GM18951 (cell line): ENCODE measurements around the gene OVOL3.
"Not testable (repeated sequence)": the region's sequence is repeated elsewhere in the genome, so short reads cannot be mapped to it uniquely, and the experiment has no call there.

Experiments
- POLR2A ChIP-seq: IDR thresholded peaks from 4 replicates; pipeline ENCODE4 v1.6.1; 2011; ENCODE audit warnings: mild to moderate bottlenecking; ENCODE audit not compliant: insufficient read length, insufficient read depth; ENCODE audit errors: extremely low read depth
- in situ Hi-C: fragments of 300-500 bp; cut with MboI; formaldehyde crosslinking; loops from one replicate; pipeline ENCODE4 v1.12.0; 2022; ENCODE audit warnings: low sequenced_read_pairs, mixed read lengths, inconsistent platforms; ENCODE audit not compliant: unreplicated experiment

Gene OVOL3

DNA sequence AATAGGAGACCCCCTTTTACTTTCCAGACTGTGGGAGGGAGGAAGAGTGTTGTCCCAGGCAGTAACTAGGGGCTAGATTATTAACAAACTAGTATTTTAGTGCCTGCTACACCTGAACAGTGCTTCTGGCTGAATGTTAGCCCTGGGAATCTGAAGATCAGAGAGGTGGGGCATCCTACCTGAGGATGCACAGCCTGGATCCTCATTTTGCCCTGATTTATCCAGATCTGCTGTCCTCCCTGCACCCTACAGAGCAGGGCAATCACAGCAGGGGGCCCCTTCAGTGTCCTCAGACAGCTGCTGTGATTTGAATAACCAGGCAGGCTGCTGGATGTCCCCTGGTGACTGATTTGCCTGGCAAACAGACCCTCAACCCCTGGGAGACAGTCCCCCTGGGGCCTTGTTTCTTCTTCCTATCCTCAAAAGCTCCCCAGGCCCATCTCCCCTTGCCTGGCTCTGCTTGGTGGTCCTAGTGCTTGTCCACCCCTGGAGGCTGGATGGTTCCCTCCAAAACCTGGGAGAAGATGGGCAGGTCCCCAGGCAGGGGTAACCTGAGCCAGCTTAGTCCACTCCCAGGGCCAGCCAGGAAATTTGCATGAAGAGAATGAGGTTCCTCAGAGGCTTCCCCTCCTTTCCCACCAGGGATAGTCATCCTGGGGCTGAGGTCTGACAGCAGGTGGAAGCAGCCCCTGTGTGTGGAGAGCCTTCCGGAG lies at the start of gene OVOL3:
Gene OVOL3, plus strand, starts transcription at position 657 of the 713 bp plus-strand sequence. CDS start 60 bp downstream, outside the sequence.
- no peak for TF ChIP-seq POLR2A
- in situ Hi-C loops, result no loop called here

DNA sequence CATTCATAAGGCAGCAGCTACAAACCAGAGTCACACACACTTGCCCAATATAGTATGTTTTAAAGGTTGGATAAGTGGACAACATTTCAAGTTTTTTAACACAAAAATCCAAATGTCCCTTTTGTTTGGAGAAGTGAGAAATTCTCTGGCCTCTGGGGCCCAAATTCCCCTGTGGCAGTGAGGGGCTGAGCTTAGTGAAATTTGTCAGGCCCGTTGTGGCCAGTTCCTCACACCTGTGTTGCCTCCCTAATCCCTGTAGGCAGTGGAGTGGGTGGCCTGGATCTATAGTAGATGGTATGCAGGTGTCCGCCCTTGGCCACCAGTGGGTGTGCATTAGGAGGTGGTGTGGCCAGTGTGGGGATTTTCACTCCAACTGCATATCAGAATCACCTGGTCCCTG lies 49.6 kb upstream of the OVOL3 start:
- in situ Hi-C loops, result no loop called here
- no peak for TF ChIP-seq POLR2A

DNA sequence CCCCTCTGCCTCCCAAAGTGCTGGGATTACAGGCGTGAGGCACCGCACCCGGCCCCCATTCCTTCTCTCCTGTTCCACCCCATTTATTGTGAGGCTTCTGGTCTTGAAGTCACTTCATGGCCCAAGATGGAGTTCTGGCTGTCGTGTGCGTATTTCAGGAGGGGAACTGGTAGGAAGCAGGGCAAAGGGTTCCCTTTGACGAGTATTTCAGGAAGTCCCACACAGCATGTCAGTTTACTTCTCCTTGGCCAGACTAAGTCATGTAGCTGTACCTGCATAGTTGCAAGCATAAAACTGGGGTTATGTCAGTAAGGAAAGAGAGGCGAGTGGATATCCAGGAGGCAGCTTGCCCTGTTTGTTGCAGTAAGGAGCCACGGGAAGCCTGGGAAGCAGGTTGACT lies 46.1 kb upstream of the OVOL3 start:
- TF ChIP-seq POLR2A, result no peak
- in situ Hi-C loops, result no loop called here

DNA sequence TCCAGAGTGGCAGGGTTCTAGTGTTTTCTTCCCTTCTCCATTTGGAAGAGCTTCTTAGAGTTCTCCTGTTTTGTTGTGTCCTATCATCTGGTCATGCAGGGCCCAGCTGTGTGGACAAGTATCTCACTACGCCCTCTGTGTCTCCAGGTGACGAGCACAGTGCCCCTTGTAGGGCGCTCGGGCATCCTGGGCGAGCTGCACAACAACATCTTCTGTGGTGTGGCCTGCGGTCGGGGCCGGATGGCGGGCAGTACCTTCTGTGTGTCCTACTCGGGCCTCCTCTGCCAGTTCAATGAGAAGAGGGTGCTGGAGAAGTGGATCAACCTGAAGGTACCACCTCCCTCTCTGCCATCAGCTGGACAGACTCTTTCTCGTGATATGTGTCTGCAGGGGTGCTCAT lies 43.3 kb upstream of the OVOL3 start:
- in situ Hi-C loops, result no loop called here
- TF ChIP-seq POLR2A, result no peak

DNA sequence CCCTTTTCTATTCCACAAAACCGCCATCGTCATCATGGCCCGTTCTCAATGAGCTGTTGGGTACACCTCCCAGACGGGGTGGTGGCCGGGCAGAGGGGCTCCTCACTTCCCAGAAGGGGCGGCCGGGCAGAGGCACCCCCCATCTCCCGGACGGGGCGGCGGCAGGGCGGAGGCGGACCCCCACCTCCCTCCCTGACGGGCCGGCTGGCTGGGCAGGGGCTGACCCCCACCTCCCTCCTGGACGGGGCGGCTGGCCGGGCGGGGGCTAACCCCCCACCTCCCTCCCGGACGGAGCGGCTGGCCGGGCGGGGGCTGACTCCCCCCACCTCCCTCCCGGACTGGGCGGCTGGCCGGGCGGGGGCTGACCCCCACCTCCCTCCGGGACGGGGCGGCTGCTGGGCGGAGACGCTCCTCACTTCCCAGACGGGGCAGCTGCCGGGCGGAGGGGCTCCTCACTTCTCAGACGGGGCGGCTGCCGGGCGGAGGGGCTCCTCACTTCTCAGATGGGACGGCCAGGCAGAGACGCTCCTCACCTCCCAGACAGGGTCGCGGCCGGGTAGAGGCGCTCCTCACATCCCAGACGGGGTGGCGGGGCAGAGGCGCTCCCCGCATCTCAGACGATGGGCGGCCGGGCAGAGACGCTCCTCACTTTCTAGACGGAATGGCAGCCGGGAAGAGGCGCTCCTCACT lies 42.0 kb upstream of the OVOL3 start:
- in situ Hi-C loops, result not testable (repeated sequence)

DNA sequence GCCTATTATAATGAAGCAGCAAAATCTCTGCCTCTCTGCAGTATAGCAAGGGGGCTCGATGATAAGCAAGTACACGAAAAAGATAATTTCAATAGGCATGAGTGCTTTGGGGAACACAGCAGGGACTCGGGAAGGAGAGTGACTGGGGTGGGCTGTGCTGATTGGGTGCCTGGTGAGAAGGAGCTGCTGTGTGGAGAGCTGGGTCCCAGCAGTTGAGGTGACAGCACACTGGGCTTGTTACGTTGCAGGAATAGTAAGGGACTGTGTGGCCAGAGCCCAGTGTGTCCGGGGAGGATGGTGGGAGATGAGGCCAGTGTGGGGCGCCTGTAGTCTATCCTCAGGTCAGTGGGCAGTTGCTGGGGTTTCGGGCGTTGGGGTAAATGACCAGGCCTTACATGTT lies 38.9 kb upstream of the OVOL3 start:
- in situ Hi-C loops, result no loop called here

DNA sequence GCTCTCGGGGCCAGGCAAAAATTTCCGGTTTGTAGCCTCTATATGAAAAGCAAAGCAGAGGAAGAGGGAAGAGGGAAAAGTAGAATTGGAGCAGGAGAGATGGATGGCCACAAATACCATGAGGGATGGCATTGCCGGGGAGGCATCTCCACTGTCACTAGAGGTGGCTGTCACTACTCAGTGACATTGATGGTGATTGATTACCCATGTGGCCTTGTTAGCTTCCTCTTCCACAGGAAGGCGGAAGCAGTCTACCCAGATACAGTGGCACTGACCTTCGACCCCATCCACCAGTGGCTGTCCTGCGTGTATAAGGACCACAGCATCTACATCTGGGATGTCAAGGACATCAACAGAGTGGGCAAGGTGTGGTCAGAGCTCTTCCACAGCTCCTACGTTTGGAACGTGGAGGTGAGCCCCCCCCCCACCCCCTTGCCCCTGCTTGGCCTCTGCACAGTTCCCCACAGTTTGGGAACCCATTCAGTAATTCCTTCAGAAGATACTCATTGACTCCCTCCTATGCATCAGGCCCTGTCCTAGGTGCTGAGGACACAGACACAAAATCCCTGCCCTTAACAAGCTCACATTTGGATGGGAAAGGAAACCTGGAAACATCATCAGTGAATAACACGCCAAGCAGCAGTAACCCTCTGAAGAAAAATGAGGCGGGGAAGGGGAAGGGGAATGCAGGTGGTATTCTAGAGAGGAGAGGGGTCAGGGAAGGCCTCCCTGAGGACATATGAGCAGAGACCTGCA lies 37.6 kb upstream of the OVOL3 start:
- in situ Hi-C loops, result no loop called here

More for the DNA sequence above, 38.9 kb upstream of the OVOL3 start:
- no peak for TF ChIP-seq POLR2A

DNA sequence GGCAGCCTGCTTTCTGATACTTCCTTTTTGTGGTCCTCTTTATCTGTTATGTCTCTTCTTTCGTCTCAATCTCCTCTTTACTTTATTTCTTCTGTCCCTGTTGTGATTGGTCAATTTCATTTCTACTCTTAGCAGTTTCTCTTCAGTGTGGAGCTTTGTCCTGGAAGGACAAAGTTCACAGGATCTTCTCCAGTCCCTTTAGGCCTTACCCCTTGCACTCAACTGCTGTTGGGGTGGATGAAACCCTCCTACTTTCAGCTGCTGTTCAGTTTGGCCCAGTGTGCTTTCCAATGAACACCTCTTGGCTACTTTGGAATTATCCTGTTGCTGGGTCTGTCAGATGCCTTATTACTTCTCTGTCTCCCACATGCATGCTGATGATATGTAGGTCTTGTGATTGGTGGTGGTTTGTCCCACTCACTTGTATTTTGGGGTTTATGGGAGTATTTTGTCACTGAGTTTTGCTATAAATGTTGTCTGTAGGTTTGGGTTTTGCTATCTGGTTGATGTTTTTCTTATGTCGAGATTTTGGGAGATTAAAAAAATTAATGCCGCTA lies 31.5 kb upstream of the OVOL3 start:
- in situ Hi-C loops, result no loop called here
- TF ChIP-seq POLR2A, result no peak

More for the DNA sequence above, 37.6 kb upstream of the OVOL3 start:
- TF ChIP-seq POLR2A, result no peak

DNA sequence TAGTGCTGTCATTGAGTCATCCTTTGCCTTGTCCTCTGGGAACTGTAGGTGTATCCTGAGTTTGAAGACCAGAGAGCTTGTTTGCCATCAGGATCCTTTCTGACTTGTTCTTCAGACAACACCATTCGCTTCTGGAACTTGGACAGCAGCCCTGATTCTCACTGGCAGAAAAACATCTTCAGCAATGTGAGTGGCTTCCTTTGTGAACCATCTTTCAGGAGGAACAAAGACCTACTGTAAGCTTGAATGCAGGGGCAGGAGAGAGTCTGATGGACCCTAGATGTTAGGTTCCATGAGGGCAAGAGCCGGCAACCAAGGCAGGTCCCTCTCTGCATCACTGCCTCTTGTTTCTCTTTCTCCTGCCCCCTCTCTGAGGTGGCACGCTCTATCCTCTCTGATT lies 29.6 kb upstream of the OVOL3 start:
- TF ChIP-seq POLR2A, result no peak
- in situ Hi-C loops, result no loop called here

DNA sequence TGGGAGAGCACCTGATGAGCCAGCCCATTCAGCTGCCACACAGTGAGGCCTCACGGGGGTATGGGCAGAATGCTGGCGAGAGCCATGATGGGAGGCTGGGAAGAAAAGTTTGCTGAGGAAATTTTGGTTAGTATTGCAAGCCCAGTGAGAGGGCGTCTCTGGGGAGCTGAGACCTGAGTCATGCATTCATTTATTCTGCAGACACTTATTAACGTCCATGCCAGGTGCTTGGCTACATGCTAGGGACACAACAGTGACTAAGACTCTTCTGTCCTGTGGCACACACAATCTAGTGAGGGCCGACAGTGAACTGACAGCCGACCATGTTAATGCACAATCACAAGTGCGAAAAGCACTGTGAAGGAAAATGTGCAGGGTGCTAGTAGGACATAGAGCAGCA lies 29.0 kb upstream of the OVOL3 start:
- in situ Hi-C loops, result no loop called here
- TF ChIP-seq POLR2A, result no peak

DNA sequence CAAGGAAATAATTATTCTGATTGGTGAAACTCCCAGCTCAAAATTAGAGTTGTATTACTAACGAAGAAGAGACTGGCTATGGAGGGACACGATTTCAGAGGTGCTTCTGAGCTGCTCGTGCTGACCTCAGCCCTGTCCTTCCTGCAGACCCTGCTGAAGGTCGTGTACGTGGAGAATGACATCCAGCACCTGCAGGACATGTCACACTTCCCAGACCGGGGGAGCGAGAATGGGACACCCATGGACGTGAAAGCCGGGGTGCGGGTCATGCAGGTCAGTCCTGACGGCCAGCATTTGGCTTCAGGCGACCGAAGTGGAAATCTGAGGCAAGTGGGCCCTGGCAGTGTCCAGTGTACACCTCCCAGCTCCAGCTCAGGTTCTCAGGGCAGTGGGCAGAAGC lies 28.0 kb upstream of the OVOL3 start:
- in situ Hi-C loops, result no loop called here
- TF ChIP-seq POLR2A, result no peak

DNA sequence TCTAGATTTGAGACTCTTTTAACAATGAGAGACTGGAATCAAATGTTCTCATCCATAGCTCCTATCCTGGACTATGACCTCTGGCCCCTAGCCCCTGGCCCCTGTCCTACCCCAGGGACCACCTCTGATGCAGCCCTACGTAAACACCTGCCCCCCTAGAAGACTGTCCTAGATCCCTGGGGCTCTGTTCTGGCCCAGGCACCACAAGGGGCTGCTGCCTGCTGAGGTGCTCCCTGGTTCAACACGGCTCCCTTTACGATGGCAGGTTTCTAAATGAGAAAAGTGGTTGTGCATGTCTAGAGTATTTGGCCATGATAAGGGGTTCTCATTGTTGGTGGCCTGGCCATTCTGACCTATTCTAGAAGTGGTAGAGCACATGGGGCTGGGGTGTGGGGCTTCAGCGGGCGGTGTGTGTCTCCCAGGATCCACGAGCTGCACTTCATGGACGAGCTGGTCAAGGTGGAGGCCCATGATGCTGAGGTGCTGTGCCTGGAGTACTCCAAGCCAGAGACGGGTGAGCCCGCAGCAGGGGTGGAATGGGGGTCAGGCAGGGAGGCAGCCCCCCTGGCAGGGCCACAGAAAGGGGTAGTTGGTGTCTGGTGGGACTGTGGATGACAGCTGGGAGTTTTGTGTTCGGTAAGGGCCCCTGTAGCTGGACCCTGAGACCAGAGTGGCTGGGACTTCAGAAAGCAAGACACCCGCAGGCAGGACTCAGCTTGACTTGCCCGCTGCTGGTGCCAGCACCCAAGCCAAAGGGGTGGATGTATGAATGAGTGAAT lies 26.5 kb upstream of the OVOL3 start:
- in situ Hi-C loops, result no loop called here
- no peak for TF ChIP-seq POLR2A

DNA sequence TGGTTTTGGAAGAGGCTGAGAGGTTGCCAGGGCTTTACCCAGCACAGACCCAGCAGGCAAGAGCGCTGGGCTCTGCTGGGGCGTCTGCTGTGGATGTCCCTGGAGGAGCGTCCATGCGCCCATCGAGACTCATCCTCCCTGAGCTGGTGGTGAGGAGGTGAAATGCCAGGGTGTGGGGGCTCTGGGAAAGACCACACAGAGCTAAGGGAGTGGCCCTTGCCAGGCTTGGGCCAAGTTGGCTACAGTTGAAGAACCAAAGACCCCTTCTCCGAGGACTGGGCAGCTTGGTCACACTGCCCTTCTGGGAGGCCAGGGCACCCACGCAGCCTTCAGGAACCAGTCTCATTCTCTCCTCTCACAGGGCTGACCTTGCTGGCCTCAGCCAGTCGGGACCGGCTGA lies 24.6 kb upstream of the OVOL3 start:
- in situ Hi-C loops, result no loop called here
- TF ChIP-seq POLR2A, result no peak

DNA sequence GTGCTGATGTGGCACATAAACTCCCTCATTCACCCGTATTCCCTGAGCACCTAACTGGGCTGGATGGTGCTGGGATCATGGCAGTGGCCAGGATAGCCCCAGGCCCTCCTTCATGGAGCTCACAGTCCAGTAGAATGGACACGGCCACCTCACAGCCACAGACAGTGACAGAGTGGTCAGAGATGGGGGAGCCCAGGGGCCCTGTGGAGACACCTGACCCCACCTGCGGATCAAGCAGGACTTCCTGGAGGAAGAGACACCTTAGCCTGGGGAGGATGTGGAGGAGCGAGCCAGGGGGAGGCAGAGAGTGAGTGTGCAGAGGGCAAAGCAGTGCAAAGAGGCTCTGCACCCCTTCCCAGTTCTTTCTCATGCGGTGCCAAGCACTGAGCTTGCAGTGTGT lies 21.1 kb upstream of the OVOL3 start:
- in situ Hi-C loops, result no loop called here
- TF ChIP-seq POLR2A, result no peak
